Neutrophil (primary cell): Measurements from ENCODE around the gene SGMS1.

Experiments used
- H3K27ac ChIP-seq: fragments of 200-600 bp; sonication (generic); 2 replicates; pipeline ENCODE4 v1.5.1; 2016; ENCODE audit warnings: mild to moderate bottlenecking, moderate library complexity
- H3K27me3 ChIP-seq: fragments of 200-600 bp; sonication (generic); 2 replicates; pipeline ENCODE4 v1.6.0; 2016; ENCODE audit warnings: mild to moderate bottlenecking
- H3K36me3 ChIP-seq: fragments of 200-600 bp; sonication (generic); 2 replicates; pipeline ENCODE4 v1.5.1; 2017
- H3K4me1 ChIP-seq, 2 experiments: fragments of 200-600 bp in 1 of 2; sonication (generic) in 1 of 2; 1 replicate in 1 of 2; 2 replicates in 1 of 2; pipeline versions ENCODE4 v1.5.1 to v1.6.1; 2013 to 2016; ENCODE audit warnings: low read depth in 1 of 2, low read length in 1 of 2, mild to moderate bottlenecking in 1 of 2, moderate library complexity in 1 of 2; ENCODE audit not compliant: control insufficient read depth in 1 of 2, insufficient read depth in 1 of 2
- H3K4me3 ChIP-seq, 2 experiments: fragments of 200-600 bp in 1 of 2; sonication (generic) in 1 of 2; 1 replicate in 1 of 2; 2 replicates in 1 of 2; pipeline ENCODE4 v1.5.1; 2013 to 2016; ENCODE audit warnings: low read depth in 1 of 2, low read length in 1 of 2, mild to moderate bottlenecking in 1 of 2, moderate library complexity in 1 of 2
- H3K9me3 ChIP-seq: fragments of 200-600 bp; sonication (generic); 2 replicates; pipeline ENCODE4 v1.5.1; 2016
- CTCF ChIP-seq: fragments of 200-600 bp; sonication (generic); IDR thresholded peaks from 2 replicates; pipeline ENCODE4 v1.5.1; 2016; ENCODE audit warnings: antibody characterized with exemption

SGMS1 gene

GRCh38 chr10:50343702-50344331, 279.9 kb downstream of the SGMS1 start:
- Histone ChIP-seq H3K9me3 (no peaks in the 10 kb centered on the region), H3K27me3 (no peaks in the 10 kb centered on the region)
- no peak for TF ChIP-seq CTCF

DNA sequence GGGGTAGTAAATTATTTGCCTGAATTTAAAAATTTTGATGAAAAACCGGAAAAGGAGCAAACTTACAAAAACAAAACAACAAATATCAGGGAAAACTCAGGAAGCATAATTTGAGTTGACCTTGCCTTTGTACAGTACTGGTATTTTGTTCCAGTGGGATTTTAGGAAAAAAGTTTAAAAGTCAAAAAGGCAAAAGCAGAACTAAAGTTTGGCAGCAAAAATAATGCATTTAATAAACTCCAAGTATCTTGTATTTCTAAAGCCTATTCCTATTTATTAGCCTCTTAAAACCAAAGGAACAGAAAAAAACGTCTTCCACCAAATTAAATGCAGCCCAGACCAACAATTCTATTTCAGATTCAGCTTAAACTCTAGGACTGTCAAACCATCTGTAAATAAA, 281.8 kb downstream of the SGMS1 start:
- Histone ChIP-seq H3K27ac (no peak overlapping the region), H3K27me3 (no peaks in the 10 kb centered on the region), H3K9me3 (no peaks in the 10 kb centered on the region), H3K4me1 (no peaks in the 10 kb centered on the region), H3K4me3 (no peak overlapping the region), H3K36me3 (peaks cover 14% of the 10 kb centered on the region)
- TF ChIP-seq CTCF, result no peak

More at GRCh38 chr10:50343702-50344331, 279.9 kb downstream of the SGMS1 start:
- Histone ChIP-seq H3K4me1 (no peaks in the 10 kb centered on the region), H3K36me3 (peaks cover 14% of the 10 kb centered on the region), H3K27ac (no peak overlapping the region), H3K4me3 (no peak overlapping the region)

DNA sequence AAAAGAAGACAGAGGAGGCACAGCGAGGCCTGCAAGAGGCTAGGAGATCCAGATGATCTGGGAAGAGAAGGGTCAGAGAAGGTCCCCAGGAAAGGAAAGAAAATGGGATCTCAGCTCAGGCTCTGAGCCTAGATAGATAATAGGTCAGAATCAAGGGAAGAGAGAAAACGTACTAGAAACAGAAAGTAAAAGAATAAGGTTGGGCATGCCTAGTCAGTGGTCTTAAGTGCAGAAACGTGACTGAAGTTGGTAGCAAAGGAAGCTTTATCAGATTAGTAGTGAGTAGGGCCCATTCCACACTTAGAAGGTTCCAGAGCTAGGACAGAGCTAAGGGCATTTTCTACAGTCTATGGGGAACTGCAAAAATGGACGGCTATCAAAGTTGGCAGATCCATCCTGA, 287.6 kb downstream of the SGMS1 start:
- TF ChIP-seq CTCF, result no peak
- no peaks in the 10 kb centered on the region for H3K36me3 ChIP-seq
- H3K27ac ChIP-seq, result no peak overlapping the region
- H3K4me3 ChIP-seq, result no peak overlapping the region
- no peaks in the 10 kb centered on the region for H3K9me3 ChIP-seq
- H3K27me3 ChIP-seq, result no peaks in the 10 kb centered on the region
- no peaks in the 10 kb centered on the region for H3K4me1 ChIP-seq

DNA sequence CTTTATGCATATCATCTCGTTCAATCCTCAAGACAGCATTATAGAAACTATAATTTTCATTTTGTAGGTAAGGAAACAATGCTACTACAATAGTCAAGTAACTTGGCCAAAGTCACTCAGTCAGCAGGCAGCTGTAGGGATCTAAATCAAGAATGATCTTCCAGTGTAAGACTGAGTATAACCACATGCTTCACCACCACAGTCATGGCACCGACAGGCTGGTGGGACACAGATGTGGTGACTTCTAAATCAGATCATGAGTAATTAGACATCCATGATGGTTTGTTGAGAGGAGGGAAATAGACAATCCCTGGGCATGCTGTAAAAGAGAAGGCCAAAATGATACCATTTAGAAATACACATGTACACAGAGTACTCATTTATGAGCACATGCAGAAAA, 288.4 kb downstream of the SGMS1 start:
- H3K4me3 ChIP-seq, result no peak overlapping the region
- no peak overlapping the region for H3K27ac ChIP-seq
- H3K9me3 ChIP-seq, result no peaks in the 10 kb centered on the region
- H3K27me3 ChIP-seq, result no peaks in the 10 kb centered on the region
- H3K36me3 ChIP-seq, result no peaks in the 10 kb centered on the region
- TF ChIP-seq CTCF, result no peak
- H3K4me1 ChIP-seq, result no peaks in the 10 kb centered on the region

- no peaks in the 10 kb centered on the region for H3K9me3 ChIP-seq
- H3K4me3 ChIP-seq, result no peak overlapping the region
- H3K27me3 ChIP-seq, result no peaks in the 10 kb centered on the region
- no peaks in the 10 kb centered on the region for H3K36me3 ChIP-seq
- no peak overlapping the region for H3K27ac ChIP-seq
- H3K4me1 ChIP-seq, result no peaks in the 10 kb centered on the region
- no peak for TF ChIP-seq CTCF
Measured at GRCh38 chr10:50334273-50334672, 289.5 kb downstream of the SGMS1 start.
